PC-9 (cell line): ENCODE results near the gene ADGRD1. TPM values are rescaled to one million over a fixed set of nuclear protein-coding genes. Genes with fewer than 3 reads are reported as not detected.

ENCODE experiments used
- BruUV-seq: library from RNA; stranded (reverse); fragments of 400-500 nt; replicated peaks from 2 replicates; lab custom pipeline; 2021; lab: Mats Ljungman, UMichigan
- CTCF ChIA-PET: fragments of 300-600 bp; sonication (Branson Sonifier 250); formaldehyde crosslinking; loops from one replicate; lab custom pipeline; 2022; ENCODE audit warnings: antibody characterized with exemption; lab: Charles Lee
- POLR2A ChIA-PET: fragments of 300-600 bp; sonication (Branson Sonifier 250); formaldehyde crosslinking; loops from one replicate; lab custom pipeline; 2022; ENCODE audit warnings: antibody characterized with exemption; ENCODE audit not compliant: unreplicated experiment; lab: Charles Lee
- DNase-seq, 2 experiments: peaks; one replicate each; pipeline versions ENCODE4 v3.0.0 to v3.0.0-alpha.2; 2015 to 2022; ENCODE audit warnings: mixed read lengths in 1 of 2
- H2AFZ ChIP-seq: fragments of 200-600 bp; sonication (generic); 2 replicates; pipeline ENCODE4 v1.8.1; 2017; ENCODE audit warnings: antibody characterized with exemption
- H3F3A ChIP-seq: fragments of 200-600 bp; sonication (generic); 2 replicates; pipeline ENCODE4 v1.8.1; 2017; ENCODE audit warnings: antibody characterized with exemption, mild to moderate bottlenecking, low read depth; ENCODE audit not compliant: insufficient read depth
- H3K27ac ChIP-seq: fragments of 200-600 bp; sonication (generic); 2 replicates; pipeline ENCODE4 v1.6.1; 2016; ENCODE audit warnings: mixed run types
- H3K27me3 ChIP-seq: fragments of 200-600 bp; sonication (generic); 2 replicates; pipeline ENCODE4 v1.6.1; 2016; ENCODE audit warnings: low read depth, mixed run types; ENCODE audit not compliant: insufficient read depth
- H3K36me3 ChIP-seq: fragments of 200-600 bp; sonication (generic); 2 replicates; pipeline ENCODE4 v1.6.1; 2016; ENCODE audit warnings: low read depth, mixed run types
- H3K4me1 ChIP-seq: fragments of 200-600 bp; sonication (generic); replicated peaks from 2 replicates; pipeline ENCODE4 v1.6.1; 2016; ENCODE audit warnings: mixed run types; ENCODE audit not compliant: insufficient read depth
- H3K4me2 ChIP-seq: fragments of 200-600 bp; sonication (generic); 2 replicates; pipeline ENCODE4 v1.6.1; 2017; ENCODE audit warnings: mixed run types
- H3K4me3 ChIP-seq: fragments of 200-600 bp; sonication (generic); 2 replicates; pipeline ENCODE4 v1.6.1; 2016; ENCODE audit warnings: mixed run types
- H3K79me2 ChIP-seq: fragments of 200-600 bp; sonication (generic); 2 replicates; pipeline ENCODE4 v1.6.1; 2017; ENCODE audit warnings: low read depth, mixed run types
- H3K9me2 ChIP-seq: fragments of 200-600 bp; sonication (generic); 2 replicates; pipeline ENCODE4 v1.8.1; 2017; ENCODE audit warnings: mild to moderate bottlenecking; ENCODE audit not compliant: insufficient read depth
- H3K9me3 ChIP-seq: fragments of 200-600 bp; sonication (generic); 2 replicates; pipeline ENCODE4 v1.8.1; 2016; ENCODE audit warnings: low read depth; ENCODE audit not compliant: insufficient read depth
- H4K20me1 ChIP-seq: fragments of 200-600 bp; sonication (generic); 2 replicates; pipeline ENCODE4 v1.8.1; 2017; ENCODE audit not compliant: insufficient read depth
- CTCF ChIP-seq: fragments of 200-600 bp; sonication (generic); conservative IDR thresholded peaks from 2 replicates; pipeline ENCODE4 v1.6.1; 2017; ENCODE audit warnings: mixed run types, antibody characterized with exemption, mild to moderate bottlenecking, moderate library complexity
- EZH2 ChIP-seq: fragments of 200-600 bp; sonication (generic); IDR thresholded peaks from 2 replicates; pipeline ENCODE4 v1.8.0; 2017; ENCODE audit warnings: antibody characterized with exemption, low read depth
- intact Hi-C: fragments of 100-400 bp; cut with micrococcal nuclease; formaldehyde crosslinking; loops from one replicate; pipeline ENCODE4 v1.10.0; 2022; ENCODE audit not compliant: unreplicated experiment
- total RNA-seq: library from RNA; stranded (reverse); gene quantifications from 2 replicates; pipeline ENCODE4 v1.2.3, GENCODE V29; 2021

ADGRD1 gene
- total RNA-seq, 1 experiment from 2014 or later: not detected

DNA sequence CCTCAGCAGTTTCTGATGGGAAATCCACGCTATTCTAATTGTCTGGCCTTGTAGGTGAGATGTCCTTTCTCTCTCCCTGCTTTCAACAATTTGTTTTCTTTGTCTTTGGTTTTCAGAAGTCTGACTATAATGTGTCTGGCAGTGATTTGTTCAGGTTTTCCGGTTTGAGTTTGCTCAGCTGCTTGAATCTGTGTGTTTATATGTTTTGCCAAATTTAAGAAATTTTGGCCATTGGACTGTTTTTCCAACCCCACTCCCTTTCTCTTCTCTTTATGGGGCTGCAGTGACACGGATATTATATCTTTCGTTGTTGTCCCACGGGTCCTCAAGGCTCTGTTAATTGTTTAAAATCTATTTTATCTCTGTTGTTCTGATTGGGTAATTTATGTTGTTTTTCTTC is 105.0 kb downstream of the ADGRD1 start:
- ChIA-PET POLR2A (no interaction called here), CTCF (no interaction called here)
- no peaks in the 10 kb centered on the region for H3K36me3 ChIP-seq
- no peaks in the 10 kb centered on the region for H3F3A ChIP-seq
- H3K9me2 ChIP-seq: no peaks in the 10 kb centered on the region
- BruUV-seq: no TSS peak
- peaks cover 96% of the 10 kb centered on the region for H3K27me3 ChIP-seq
- no peaks in the 10 kb centered on the region for H3K9me3 ChIP-seq
- no peak for DNase-seq
- intact Hi-C loops: no loop called here
- no peak overlapping the region for H3K4me2 ChIP-seq
- TF ChIP-seq CTCF: no peak
- TF ChIP-seq EZH2: no peak
- no peaks in the 10 kb centered on the region for H3K4me1 ChIP-seq
- no peaks in the 10 kb centered on the region for H3K79me2 ChIP-seq
- no peaks in the 10 kb centered on the region for H4K20me1 ChIP-seq
- H2AFZ ChIP-seq: no peak overlapping the region
- H3K27ac ChIP-seq: no peak overlapping the region
- H3K4me3 ChIP-seq: no peak overlapping the region

DNA sequence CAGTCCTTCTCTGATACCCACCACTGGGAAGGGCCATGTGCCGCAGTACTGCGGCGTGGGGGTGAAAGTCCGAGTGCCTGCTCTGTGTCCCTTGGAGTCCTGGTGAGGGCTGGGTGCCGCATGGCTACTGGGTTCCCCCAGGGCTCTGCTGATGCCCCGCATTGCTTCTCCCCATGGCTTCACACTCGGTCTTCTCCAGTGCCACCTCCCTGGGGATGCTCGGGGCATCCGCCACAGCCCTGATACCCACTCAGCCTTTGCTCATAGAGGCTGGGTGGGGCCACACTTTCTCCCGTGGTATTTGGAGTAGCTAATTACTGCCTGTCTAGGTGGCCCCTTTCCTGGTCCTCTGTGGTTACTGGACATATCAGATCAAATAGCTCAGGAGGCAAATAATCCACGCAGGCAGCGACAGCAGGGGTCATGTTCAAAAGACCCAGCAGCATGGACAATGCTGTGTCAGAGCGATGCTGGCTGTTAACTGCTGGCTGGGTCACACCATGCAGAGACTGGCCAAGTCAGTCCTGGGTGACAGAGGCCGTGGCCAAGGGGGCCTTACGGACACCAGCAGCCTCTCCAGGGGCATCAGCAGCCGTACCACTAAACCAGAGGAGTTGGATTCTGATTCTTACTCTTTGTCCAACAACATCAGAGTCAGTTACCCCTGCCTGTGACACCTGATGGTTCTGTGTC is 106.5 kb downstream of the ADGRD1 start:
- DNase-seq: no peak
- Histone ChIP-seq H3K4me3 (no peak overlapping the region), H3K4me2 (no peak overlapping the region), H2AFZ (no peak overlapping the region), H3K36me3 (no peaks in the 10 kb centered on the region), H3K27ac (no peak overlapping the region), H3K79me2 (no peaks in the 10 kb centered on the region), H3K4me1 (no peaks in the 10 kb centered on the region), H4K20me1 (no peaks in the 10 kb centered on the region), H3F3A (no peaks in the 10 kb centered on the region), H3K27me3 (peaks cover 96% of the 10 kb centered on the region), H3K9me3 (no peaks in the 10 kb centered on the region), H3K9me2 (no peaks in the 10 kb centered on the region)
- intact Hi-C loops: no loop called here
- no TSS peak for BruUV-seq
- POLR2A ChIA-PET: no interaction called here
- CTCF ChIA-PET: no interaction called here
- TF ChIP-seq EZH2 (no peak), CTCF (no peak)

GRCh38 chr12:131061041-131061806 is 107.5 kb downstream of the ADGRD1 start:
- Histone ChIP-seq H3K4me2 (no peak overlapping the region), H3K4me1 (no peaks in the 10 kb centered on the region), H3K36me3 (no peaks in the 10 kb centered on the region), H3K79me2 (no peaks in the 10 kb centered on the region), H3F3A (no peaks in the 10 kb centered on the region), H3K9me2 (no peaks in the 10 kb centered on the region), H3K27ac (no peak overlapping the region), H3K27me3 (peaks cover 96% of the 10 kb centered on the region), H3K9me3 (no peaks in the 10 kb centered on the region), H2AFZ (no peak overlapping the region), H4K20me1 (no peaks in the 10 kb centered on the region), H3K4me3 (no peak overlapping the region)
- DNase-seq: no peak
- TF ChIP-seq CTCF (no peak), EZH2 (no peak)
- POLR2A ChIA-PET: no interaction called here
- CTCF ChIA-PET: no interaction called here
- intact Hi-C loops: no loop called here
- no TSS peak for BruUV-seq
